ENCODE measurements around the gene SOD3.

The SOD3 gene

GRCh38 chr4:24769571-24769970, 25.8 kb upstream of the SOD3 start:
- no peak for DNase-seq (ENCODE audit: low read depth)
- H3K4me3 ChIP-seq (ENCODE audit: low read depth, low read length) = no peak overlapping the region
- no peak for TF ChIP-seq CTCF (IDR thresholded peaks at IDR 0.05; ENCODE audit: low read depth, low read length, missing control alignments)

DNA sequence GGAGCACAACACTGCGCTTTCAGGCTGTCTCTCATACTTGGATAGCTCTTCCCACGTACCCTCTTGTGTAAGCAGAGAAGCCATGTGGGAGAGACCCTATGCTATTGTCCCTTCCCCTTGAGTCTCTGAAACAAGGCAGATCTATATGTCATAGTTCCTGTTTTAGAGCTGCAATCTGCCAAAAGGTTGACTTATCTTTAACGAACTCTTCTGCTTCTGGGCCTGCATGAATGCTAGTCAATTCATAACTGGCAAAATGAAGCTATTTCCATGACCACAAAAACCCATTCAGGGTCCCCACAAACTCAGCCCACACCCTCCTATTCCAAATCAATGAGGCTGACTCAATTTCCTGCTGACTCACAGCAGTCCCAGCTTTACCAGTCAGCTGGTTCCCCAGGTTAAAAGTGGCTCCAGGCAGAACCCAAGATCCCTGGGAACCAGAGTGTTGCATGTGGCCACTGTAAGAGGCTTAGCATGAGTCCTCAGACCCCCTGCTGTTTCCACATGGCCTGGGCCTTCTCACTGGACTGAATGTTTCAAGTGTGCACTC, 25.3 kb upstream of the SOD3 start:
- TF ChIP-seq CTCF (IDR thresholded peaks at IDR 0.05; ENCODE audit: low read depth, low read length, missing control alignments) = no peak
- H3K4me3 ChIP-seq (ENCODE audit: low read depth, low read length) = no peak overlapping the region
- peak; percentile 35 for DNase-seq (ENCODE audit: low read depth)

DNA sequence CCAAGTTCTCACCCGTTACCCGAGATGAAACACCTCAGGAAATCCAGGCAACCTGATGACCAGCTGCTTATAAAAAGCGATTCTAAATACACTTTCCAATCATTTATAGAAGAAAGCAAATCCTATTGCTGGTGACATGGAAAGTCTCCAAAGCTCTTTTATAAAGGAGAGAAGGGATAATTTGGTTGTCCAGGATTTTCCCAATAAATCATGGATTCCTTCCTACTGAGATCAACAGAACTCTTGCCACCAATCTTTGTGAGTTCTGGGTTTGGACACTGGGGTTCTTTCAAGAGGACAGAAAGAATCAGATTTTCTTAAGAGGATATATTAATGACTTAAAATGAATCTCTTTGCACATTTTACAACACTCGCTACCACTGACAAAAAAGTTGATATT, 24.7 kb upstream of the SOD3 start:
- no peak overlapping the region for H3K4me3 ChIP-seq (ENCODE audit: low read depth, low read length)
- TF ChIP-seq CTCF (IDR thresholded peaks at IDR 0.05; ENCODE audit: low read depth, low read length, missing control alignments) = no peak

GRCh38 chr4:24771241-24771640, 24.1 kb upstream of the SOD3 start:
- no peak for TF ChIP-seq CTCF (IDR thresholded peaks at IDR 0.05; ENCODE audit: low read depth, low read length, missing control alignments)
- no peak overlapping the region for H3K4me3 ChIP-seq (ENCODE audit: low read depth, low read length)
- no peak for DNase-seq (ENCODE audit: low read depth)

More for the DNA sequence above, 24.7 kb upstream of the SOD3 start:
- DNase-seq (ENCODE audit: low read depth) = no peak

DNA sequence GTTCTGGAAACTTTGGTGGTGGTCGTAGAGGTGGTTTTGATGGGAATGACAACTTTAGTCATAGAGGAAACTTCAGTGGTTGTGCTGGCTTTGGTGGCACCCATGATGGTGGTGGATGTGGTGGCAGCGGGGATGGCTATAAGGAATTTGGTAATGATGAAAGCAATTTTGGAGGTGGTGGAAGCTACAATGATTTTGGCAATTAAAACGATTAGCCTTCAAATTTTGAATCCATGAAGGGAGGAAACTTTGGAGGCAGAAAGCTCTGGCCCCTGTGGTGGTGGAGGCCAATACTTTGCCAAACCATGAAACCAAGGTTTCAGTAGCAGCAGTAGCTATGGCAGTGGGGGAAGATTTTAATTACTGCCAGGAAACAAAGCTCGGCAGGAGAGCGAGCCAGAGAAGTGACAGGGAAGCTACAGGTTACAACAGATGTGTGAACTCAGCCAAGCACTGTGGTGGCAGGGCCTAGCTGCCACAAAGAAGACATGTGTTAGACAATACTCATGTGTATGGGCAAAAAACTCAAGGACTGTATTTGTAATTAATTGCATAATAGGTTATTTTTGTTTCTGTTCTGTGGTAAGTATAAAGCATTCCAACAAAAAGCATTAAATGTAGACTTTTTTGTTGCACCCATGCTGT, 23.2 kb upstream of the SOD3 start:
- TF ChIP-seq CTCF (IDR thresholded peaks at IDR 0.05; ENCODE audit: low read depth, low read length, missing control alignments) = no peak
- DNase-seq (ENCODE audit: low read depth) = no peak
- no peak overlapping the region for H3K4me3 ChIP-seq (ENCODE audit: low read depth, low read length)

- no peak for DNase-seq (ENCODE audit: low read depth)
- H3K4me3 ChIP-seq (ENCODE audit: low read depth, low read length) = no peak overlapping the region
- TF ChIP-seq CTCF (IDR thresholded peaks at IDR 0.05; ENCODE audit: low read depth, low read length, missing control alignments) = no peak
These were observed 22.4 kb upstream of the SOD3 start for GRCh38 chr4:24772952-24773351.

GRCh38 chr4:24774452-24774851, 20.9 kb upstream of the SOD3 start:
- no peak for TF ChIP-seq CTCF (IDR thresholded peaks at IDR 0.05; ENCODE audit: low read depth, low read length, missing control alignments)
- H3K4me3 ChIP-seq (ENCODE audit: low read depth, low read length) = no peak overlapping the region
- no peak for DNase-seq (ENCODE audit: low read depth)

All from GM12864 (cell line).